Gastrocnemius medialis (tissue), 4 donors: Measurements from ENCODE around the gene COL9A3.

Source experiments
- POLR2A ChIP-seq, 2 donors: fragments of 450-650 bp; IDR thresholded peaks; one replicate each; pipeline ENCODE4 v1.6.1; 2017; ENCODE audit warnings: antibody characterized with exemption in 2 of 2, mild to moderate bottlenecking in 2 of 2, moderate library complexity in 2 of 2
- TF ChIP-seq, protein P1 (sequence below), 5 experiments: fragments of 450-650 bp in 3 of 5; fragments of 200-600 bp in 2 of 5; sonication (generic) in 2 of 5; IDR thresholded peaks in 4 of 5; conservative IDR thresholded peaks in 1 of 5; 1 replicate in 4 of 5; 2 replicates in 1 of 5; pipeline ENCODE4 v1.5.1; 2016 to 2019; ENCODE audit warnings: antibody characterized with exemption in 5 of 5, mild to moderate bottlenecking in 3 of 5, moderate library complexity in 3 of 5

- peak in 1 of 2 donors; percentile 14 for TF ChIP-seq POLR2A (IDR thresholded peaks at IDR 0.05)
- TF ChIP-seq, protein P1, sequence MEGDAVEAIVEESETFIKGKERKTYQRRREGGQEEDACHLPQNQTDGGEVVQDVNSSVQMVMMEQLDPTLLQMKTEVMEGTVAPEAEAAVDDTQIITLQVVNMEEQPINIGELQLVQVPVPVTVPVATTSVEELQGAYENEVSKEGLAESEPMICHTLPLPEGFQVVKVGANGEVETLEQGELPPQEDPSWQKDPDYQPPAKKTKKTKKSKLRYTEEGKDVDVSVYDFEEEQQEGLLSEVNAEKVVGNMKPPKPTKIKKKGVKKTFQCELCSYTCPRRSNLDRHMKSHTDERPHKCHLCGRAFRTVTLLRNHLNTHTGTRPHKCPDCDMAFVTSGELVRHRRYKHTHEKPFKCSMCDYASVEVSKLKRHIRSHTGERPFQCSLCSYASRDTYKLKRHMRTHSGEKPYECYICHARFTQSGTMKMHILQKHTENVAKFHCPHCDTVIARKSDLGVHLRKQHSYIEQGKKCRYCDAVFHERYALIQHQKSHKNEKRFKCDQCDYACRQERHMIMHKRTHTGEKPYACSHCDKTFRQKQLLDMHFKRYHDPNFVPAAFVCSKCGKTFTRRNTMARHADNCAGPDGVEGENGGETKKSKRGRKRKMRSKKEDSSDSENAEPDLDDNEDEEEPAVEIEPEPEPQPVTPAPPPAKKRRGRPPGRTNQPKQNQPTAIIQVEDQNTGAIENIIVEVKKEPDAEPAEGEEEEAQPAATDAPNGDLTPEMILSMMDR (IDR thresholded peaks at IDR 0.05 in 4 of 5, conservative IDR thresholded peaks at IDR 0.05 in 1 of 5): no peak
These were observed 14.7 kb upstream of the COL9A3 start for GRCh38 chr20:62802026-62802712.
